SK-N-SH (cell line): ENCODE data around the gene PRL. TPM values are rescaled to one million over a fixed set of nuclear protein-coding genes. Genes with fewer than 3 reads are reported as not detected.

ENCODE experiments used
- CTCF ChIA-PET: fragments of 300-600, 350-600 bp; formaldehyde crosslinking; extraction: SDS; loops from one replicate; lab custom pipeline; 2021; lab: Yijun Ruan, JAX
- POLR2A ChIA-PET: fragments of 350-600 bp; sonication (Branson Sonifier 250); formaldehyde crosslinking; extraction: SDS; loops from one replicate; lab custom pipeline; 2020; ENCODE audit warnings: antibody characterized with exemption, inconsistent platforms; lab: Yijun Ruan, JAX
- DNase-seq: peaks from one replicate; pipeline ENCODE4 v3.0.0; 2012
- H2AFZ ChIP-seq: fragments of 200-600 bp; sonication (generic); 2 replicates; pipeline ENCODE4 v1.8.1; 2016; ENCODE audit warnings: antibody characterized with exemption, mild to moderate bottlenecking, low read depth
- H3F3A ChIP-seq: fragments of 200-600 bp; sonication (generic); replicated peaks from 2 replicates; pipeline ENCODE3; 2016; ENCODE audit warnings: antibody characterized with exemption, mild to moderate bottlenecking; ENCODE audit not compliant: insufficient read depth
- H3K27ac ChIP-seq, 2 experiments: fragments of 200-500 bp in 1 of 2; fragments of 200-600 bp in 1 of 2; sonication (Bioruptor generic) in 1 of 2; sonication (generic), shearing (Covaris generic) in 1 of 2; 2 replicates each; pipeline versions ENCODE4 v1.5.1 to v1.6.1; 2014 to 2016; ENCODE audit warnings: low read depth in 2 of 2, inconsistent platforms in 1 of 2, low read length in 1 of 2, mild to moderate bottlenecking in 1 of 2, mixed read lengths in 1 of 2
- H3K27me3 ChIP-seq: fragments of 200-600 bp; sonication (generic), shearing (Covaris generic); 2 replicates; pipeline ENCODE4 v1.6.1; 2016; ENCODE audit warnings: mixed run types; ENCODE audit not compliant: insufficient read depth
- H3K36me3 ChIP-seq, 2 experiments: fragments of 200-500 bp in 1 of 2; fragments of 200-600 bp in 1 of 2; sonication (Bioruptor generic) in 1 of 2; sonication (generic) in 1 of 2; replicated peaks in 1 of 2; 2 replicates each; pipeline versions ENCODE3 to v1.5.1; 2014 to 2016; ENCODE audit warnings: low read length in 1 of 2, mild to moderate bottlenecking in 1 of 2; ENCODE audit not compliant: insufficient read depth in 2 of 2, control insufficient read depth in 1 of 2
- H3K4me1 ChIP-seq, 2 experiments: fragments of 200-500 bp in 1 of 2; fragments of 200-600 bp in 1 of 2; sonication (Bioruptor generic) in 1 of 2; sonication (generic), shearing (Covaris generic) in 1 of 2; 2 replicates each; pipeline versions ENCODE4 v1.5.1 to v1.6.1; 2014 to 2016; ENCODE audit warnings: low read depth in 1 of 2, low read length in 1 of 2, mixed run types in 1 of 2; ENCODE audit not compliant: insufficient read depth in 2 of 2, control insufficient read depth in 1 of 2
- H3K4me2 ChIP-seq: fragments of 200-600 bp; sonication (generic), shearing (Covaris generic); 2 replicates; pipeline ENCODE4 v1.6.1; 2017; ENCODE audit warnings: mixed run types
- H3K4me3 ChIP-seq, 2 experiments: fragments of 200-500 bp in 1 of 2; fragments of 200-600 bp in 1 of 2; sonication (Bioruptor generic) in 1 of 2; sonication (generic), shearing (Covaris generic) in 1 of 2; 2 replicates each; pipeline versions ENCODE4 v1.5.1 to v1.8.1; 2014 to 2016; ENCODE audit warnings: low read depth in 2 of 2, inconsistent platforms in 1 of 2, low read length in 1 of 2, mild to moderate bottlenecking in 1 of 2, mixed read lengths in 1 of 2, moderate library complexity in 1 of 2
- H3K79me2 ChIP-seq: fragments of 200-600 bp; sonication (generic); 2 replicates; pipeline ENCODE4 v1.8.1; 2017; ENCODE audit warnings: mild to moderate bottlenecking; ENCODE audit not compliant: insufficient read depth
- H3K9ac ChIP-seq: fragments of 200-600 bp; sonication (generic); 2 replicates; pipeline ENCODE4 v1.6.1; 2017; ENCODE audit warnings: mixed run types
- H3K9me2 ChIP-seq: fragments of 200-600 bp; sonication (generic); 2 replicates; pipeline ENCODE4 v1.6.1; 2017; ENCODE audit warnings: mixed run types
- H3K9me3 ChIP-seq: fragments of 200-600 bp; sonication (generic); 2 replicates; pipeline ENCODE4 v1.6.1; 2017; ENCODE audit warnings: mixed run types, mild to moderate bottlenecking, moderate library complexity
- H4K20me1 ChIP-seq: fragments of 200-600 bp; sonication (generic); 2 replicates; pipeline ENCODE4 v1.6.1; 2017; ENCODE audit warnings: mild to moderate bottlenecking, mixed run types; ENCODE audit not compliant: insufficient read depth
- CHD2 ChIP-seq: fragments of 150-350 bp; IDR thresholded peaks from 2 replicates; pipeline ENCODE4 v1.6.1; 2018; ENCODE audit warnings: low read length; ENCODE audit not compliant: partially characterized antibody
- ELF1 ChIP-seq: IDR thresholded peaks from 2 replicates; pipeline ENCODE4 v1.4.0; 2012
- EZH2phosphoT487 ChIP-seq: fragments of 200-600 bp; sonication (generic); IDR thresholded peaks from 2 replicates; pipeline ENCODE4 v1.6.1; 2017; ENCODE audit warnings: low read depth, mixed run types, mild to moderate bottlenecking, antibody characterized with exemption, moderate library complexity, borderline replicate concordance
- FOXJ3 ChIP-seq: sonication (generic); formaldehyde crosslinking; IDR thresholded peaks from 2 replicates; pipeline ENCODE4 v1.5.1; 2020; ENCODE audit warnings: mild to moderate bottlenecking, missing genetic modification reagents
- GATA2 ChIP-seq: sonication (generic); formaldehyde crosslinking; IDR thresholded peaks from 2 replicates; pipeline ENCODE4 v1.5.0; 2020; ENCODE audit warnings: mild to moderate bottlenecking, missing genetic modification reagents
- MEF2A ChIP-seq: IDR thresholded peaks from 2 replicates; pipeline ENCODE4 v1.4.0; 2012; ENCODE audit warnings: low read depth, borderline replicate concordance
- POLR2AphosphoS5 ChIP-seq: IDR thresholded peaks from 2 replicates; pipeline ENCODE4 v1.6.1; 2012; ENCODE audit warnings: low read depth, low read length
- RAD21 ChIP-seq: IDR thresholded peaks from 2 replicates; pipeline ENCODE4 v1.6.1; 2012; ENCODE audit warnings: mild to moderate bottlenecking, low read length
- RCOR1 ChIP-seq: fragments of 150-350 bp; IDR thresholded peaks from 2 replicates; pipeline ENCODE4 v1.6.1; 2017; ENCODE audit warnings: antibody characterized with exemption, low read length
- RFX5 ChIP-seq: IDR thresholded peaks from 2 replicates; pipeline ENCODE4 v1.6.1; 2012; ENCODE audit warnings: mild to moderate bottlenecking, improper control_type of control experiment, low read length
- SIN3A ChIP-seq: IDR thresholded peaks from 2 replicates; pipeline ENCODE4 v1.6.1; 2012; ENCODE audit warnings: low read depth, mild to moderate bottlenecking, low read length, moderate library complexity, borderline replicate concordance
- TCF12 ChIP-seq: IDR thresholded peaks from 2 replicates; pipeline ENCODE4 v1.4.0; 2012
- TEAD4 ChIP-seq: IDR thresholded peaks from 2 replicates; pipeline ENCODE4 v1.4.0; 2012; ENCODE audit warnings: mild to moderate bottlenecking, borderline replicate concordance; ENCODE audit not compliant: insufficient read depth
- WGBS: methylation state at CpG from one replicate; pipeline ENCODE4 v1.1.6; 2017; ENCODE audit warnings: low lambda C conversion rate; 5-methylcytosine and 5-hydroxymethylcytosine counted together
- polyA plus RNA-seq, 3 experiments: library from polyadenylated mRNA; depleted of rRNA; stranded (reverse); fragments of >200 nt; gene quantifications; 2 replicates each; pipeline ENCODE4 v1.2.3, GENCODE V29; 2012
- TF ChIP-seq, protein P1 (sequence below): IDR thresholded peaks from 2 replicates; pipeline ENCODE4 v1.4.0; 2012; ENCODE audit warnings: low read depth, borderline replicate concordance
- TF ChIP-seq, protein P2 (sequence below): IDR thresholded peaks from 2 replicates; pipeline ENCODE4; 2012
- TF ChIP-seq, protein P3 (sequence below): IDR thresholded peaks from 2 replicates; pipeline ENCODE4 v1.4.0; 2012; ENCODE audit warnings: low read depth, borderline replicate concordance

The PRL gene
- polyA plus RNA-seq, 1 of the 3 experiments (the other 2 are of a cell fraction), result not detected

DNA sequence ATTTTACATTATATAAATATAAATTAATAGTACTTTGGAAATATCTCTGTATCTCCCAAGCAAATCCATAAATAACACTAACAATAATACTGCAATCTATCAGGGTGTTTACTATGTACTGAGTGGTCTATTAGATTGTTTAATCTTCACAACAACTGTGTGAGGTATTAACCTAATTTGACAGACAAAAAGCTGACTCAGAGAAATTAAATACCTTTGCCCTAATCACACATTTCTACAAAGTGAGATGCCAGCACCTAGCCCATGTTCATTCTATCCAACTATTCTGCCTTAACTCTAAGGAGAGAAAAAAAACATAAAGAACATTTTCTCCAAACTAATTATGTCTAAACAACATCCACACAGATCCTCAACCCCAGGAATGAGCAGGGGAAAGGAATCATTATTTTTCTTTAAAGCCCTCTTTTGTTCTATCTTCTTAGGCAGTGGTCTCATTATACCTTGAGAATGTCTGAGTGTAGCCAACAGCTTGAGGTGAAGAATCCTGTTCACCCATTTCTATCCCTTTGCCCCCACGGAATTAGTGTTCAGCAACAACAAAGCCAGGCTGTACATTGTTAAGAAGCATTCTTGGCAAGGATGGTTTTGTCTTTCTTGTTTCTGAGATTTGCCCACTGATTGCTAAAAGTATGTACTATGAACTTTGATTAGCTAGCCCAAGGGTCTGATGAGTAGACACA is 42.7 kb downstream of the PRL start:
- TF ChIP-seq GATA2 (CRISPR knock-in tag), result no peak
- TF ChIP-seq EZH2phosphoT487, result no peak
- TF ChIP-seq, protein P1, sequence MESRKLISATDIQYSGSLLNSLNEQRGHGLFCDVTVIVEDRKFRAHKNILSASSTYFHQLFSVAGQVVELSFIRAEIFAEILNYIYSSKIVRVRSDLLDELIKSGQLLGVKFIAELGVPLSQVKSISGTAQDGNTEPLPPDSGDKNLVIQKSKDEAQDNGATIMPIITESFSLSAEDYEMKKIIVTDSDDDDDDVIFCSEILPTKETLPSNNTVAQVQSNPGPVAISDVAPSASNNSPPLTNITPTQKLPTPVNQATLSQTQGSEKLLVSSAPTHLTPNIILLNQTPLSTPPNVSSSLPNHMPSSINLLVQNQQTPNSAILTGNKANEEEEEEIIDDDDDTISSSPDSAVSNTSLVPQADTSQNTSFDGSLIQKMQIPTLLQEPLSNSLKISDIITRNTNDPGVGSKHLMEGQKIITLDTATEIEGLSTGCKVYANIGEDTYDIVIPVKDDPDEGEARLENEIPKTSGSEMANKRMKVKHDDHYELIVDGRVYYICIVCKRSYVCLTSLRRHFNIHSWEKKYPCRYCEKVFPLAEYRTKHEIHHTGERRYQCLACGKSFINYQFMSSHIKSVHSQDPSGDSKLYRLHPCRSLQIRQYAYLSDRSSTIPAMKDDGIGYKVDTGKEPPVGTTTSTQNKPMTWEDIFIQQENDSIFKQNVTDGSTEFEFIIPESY, result no peak
- no peak for TF ChIP-seq FOXJ3 (CRISPR knock-in tag)
- TF ChIP-seq RFX5, result no peak
- no peak for TF ChIP-seq RCOR1
- TF ChIP-seq, protein P2, sequence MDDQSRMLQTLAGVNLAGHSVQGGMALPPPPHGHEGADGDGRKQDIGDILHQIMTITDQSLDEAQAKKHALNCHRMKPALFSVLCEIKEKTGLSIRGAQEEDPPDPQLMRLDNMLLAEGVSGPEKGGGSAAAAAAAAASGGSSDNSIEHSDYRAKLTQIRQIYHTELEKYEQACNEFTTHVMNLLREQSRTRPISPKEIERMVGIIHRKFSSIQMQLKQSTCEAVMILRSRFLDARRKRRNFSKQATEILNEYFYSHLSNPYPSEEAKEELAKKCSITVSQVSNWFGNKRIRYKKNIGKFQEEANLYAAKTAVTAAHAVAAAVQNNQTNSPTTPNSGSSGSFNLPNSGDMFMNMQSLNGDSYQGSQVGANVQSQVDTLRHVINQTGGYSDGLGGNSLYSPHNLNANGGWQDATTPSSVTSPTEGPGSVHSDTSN, result no peak
- no peak for TF ChIP-seq SIN3A
- TF ChIP-seq RAD21, result no peak
- no peak for TF ChIP-seq ELF1
- TF ChIP-seq TCF12, result no peak
- no peak for TF ChIP-seq TEAD4
- TF ChIP-seq MEF2A, result no peak
- TF ChIP-seq, protein P3, sequence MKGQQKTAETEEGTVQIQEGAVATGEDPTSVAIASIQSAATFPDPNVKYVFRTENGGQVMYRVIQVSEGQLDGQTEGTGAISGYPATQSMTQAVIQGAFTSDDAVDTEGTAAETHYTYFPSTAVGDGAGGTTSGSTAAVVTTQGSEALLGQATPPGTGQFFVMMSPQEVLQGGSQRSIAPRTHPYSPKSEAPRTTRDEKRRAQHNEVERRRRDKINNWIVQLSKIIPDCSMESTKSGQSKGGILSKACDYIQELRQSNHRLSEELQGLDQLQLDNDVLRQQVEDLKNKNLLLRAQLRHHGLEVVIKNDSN, result no peak
- no peak for TF ChIP-seq CHD2
- TF ChIP-seq POLR2AphosphoS5, result no peak
- TF ChIP-seq, all 33 proteins: peak for 0
- no peaks in the 10 kb centered on the region for H3K9me3 ChIP-seq
- H3K4me3 ChIP-seq, result no peak overlapping the region
- POLR2A ChIA-PET, result no interaction called here
- H3K27me3 ChIP-seq, result no peaks in the 10 kb centered on the region
- H3K36me3 ChIP-seq, result no peaks in the 10 kb centered on the region
- WGBS, result 82% methylated on average over 1 of the region's 1 CpG
- H3K4me1 ChIP-seq, result peaks cover 3 to 20% of the 10 kb centered on the region in 2 experiments; a peak in 3 of 4 replicates
- no peak overlapping the region for H3K27ac ChIP-seq
- H4K20me1 ChIP-seq, result no peaks in the 10 kb centered on the region
- H3K9ac ChIP-seq, result no peak overlapping the region
- no peaks in the 10 kb centered on the region for H3K9me2 ChIP-seq
- no peak overlapping the region for H3K4me2 ChIP-seq
- no peak for DNase-seq
- H3F3A ChIP-seq, result peaks cover 25% of the 10 kb centered on the region
- H3K79me2 ChIP-seq, result no peaks in the 10 kb centered on the region
- no peak overlapping the region for H2AFZ ChIP-seq
- CTCF ChIA-PET, result interaction anchor here (1.2 to 1.4 kb wide), 2 partner anchors 11 to 40 kb away, joined by 3 to 4 read pairs; no protein-coding TSS in a partner anchor
